ENCODE measurements around the gene MB. TPM values are rescaled to one million over a fixed set of nuclear protein-coding genes. Genes with fewer than 3 reads are reported as not detected.

The MB gene
- total and polyA plus RNA-seq, 12 donors: 0.35 to 32.8 (median 2.0) TPM

DNA sequence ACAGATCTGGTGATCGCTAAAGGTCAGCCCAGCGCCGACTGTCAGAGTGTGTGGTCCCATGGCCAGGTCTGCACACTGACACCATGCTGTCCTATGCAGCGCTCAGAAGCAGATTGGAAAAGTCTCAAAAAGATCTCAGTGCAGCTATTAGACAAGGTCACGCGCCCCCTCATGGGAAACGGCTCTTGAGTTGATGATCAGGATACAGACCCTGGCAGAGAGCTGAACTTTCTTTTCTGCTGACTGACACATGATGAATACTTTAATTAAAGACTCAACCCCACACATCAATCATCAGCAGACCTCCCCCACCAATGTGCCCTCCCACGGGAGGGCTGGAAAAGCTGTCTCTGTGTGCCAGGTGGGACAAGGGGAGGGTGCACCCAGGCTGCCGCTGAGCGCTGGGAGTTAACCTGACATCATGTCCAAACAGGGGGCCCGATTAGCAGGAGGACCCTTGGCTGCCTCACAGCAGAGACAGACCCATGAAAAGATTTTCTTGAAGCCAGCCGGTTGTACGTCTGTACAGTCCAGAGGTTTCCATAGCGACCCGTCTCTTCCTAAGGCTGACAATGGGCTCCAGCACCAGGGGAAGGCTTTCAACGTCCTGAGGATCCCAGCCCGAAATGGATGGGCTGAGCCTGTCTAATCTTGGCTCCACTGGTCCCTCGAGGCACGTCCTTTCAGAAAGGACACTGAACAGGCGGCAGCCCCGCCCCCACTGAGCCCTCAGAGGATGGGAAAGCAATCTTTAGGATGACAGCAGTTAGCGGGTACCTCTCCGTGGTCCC, 49.6 kb downstream of the MB start:
- no peak for DNase-seq
- TF ChIP-seq POLR2A (IDR thresholded peaks at IDR 0.05): no peak
- TF ChIP-seq, protein P1, sequence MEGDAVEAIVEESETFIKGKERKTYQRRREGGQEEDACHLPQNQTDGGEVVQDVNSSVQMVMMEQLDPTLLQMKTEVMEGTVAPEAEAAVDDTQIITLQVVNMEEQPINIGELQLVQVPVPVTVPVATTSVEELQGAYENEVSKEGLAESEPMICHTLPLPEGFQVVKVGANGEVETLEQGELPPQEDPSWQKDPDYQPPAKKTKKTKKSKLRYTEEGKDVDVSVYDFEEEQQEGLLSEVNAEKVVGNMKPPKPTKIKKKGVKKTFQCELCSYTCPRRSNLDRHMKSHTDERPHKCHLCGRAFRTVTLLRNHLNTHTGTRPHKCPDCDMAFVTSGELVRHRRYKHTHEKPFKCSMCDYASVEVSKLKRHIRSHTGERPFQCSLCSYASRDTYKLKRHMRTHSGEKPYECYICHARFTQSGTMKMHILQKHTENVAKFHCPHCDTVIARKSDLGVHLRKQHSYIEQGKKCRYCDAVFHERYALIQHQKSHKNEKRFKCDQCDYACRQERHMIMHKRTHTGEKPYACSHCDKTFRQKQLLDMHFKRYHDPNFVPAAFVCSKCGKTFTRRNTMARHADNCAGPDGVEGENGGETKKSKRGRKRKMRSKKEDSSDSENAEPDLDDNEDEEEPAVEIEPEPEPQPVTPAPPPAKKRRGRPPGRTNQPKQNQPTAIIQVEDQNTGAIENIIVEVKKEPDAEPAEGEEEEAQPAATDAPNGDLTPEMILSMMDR (IDR thresholded peaks at IDR 0.05): no peak
- Histone ChIP-seq H3K27me3 (no peaks in the 10 kb centered on the region), H3K4me3 (no peak overlapping the region), H3K9me3 (replicated peaks in 1 of 3) (no peaks in the 10 kb centered on the region), H3K36me3 (replicated peaks in 1 of 2) (no peaks in the 10 kb centered on the region), H3K4me1 (replicated peaks in 1 of 2) (no peaks in the 10 kb centered on the region), H3K27ac (no peak overlapping the region)
- WGBS, 4 donors: 49 to 66% (median 61%) methylated on average over 12 to 23 of the region's 23 CpGs
- intact Hi-C loops (cut with DNase I): no loop called here

DNA sequence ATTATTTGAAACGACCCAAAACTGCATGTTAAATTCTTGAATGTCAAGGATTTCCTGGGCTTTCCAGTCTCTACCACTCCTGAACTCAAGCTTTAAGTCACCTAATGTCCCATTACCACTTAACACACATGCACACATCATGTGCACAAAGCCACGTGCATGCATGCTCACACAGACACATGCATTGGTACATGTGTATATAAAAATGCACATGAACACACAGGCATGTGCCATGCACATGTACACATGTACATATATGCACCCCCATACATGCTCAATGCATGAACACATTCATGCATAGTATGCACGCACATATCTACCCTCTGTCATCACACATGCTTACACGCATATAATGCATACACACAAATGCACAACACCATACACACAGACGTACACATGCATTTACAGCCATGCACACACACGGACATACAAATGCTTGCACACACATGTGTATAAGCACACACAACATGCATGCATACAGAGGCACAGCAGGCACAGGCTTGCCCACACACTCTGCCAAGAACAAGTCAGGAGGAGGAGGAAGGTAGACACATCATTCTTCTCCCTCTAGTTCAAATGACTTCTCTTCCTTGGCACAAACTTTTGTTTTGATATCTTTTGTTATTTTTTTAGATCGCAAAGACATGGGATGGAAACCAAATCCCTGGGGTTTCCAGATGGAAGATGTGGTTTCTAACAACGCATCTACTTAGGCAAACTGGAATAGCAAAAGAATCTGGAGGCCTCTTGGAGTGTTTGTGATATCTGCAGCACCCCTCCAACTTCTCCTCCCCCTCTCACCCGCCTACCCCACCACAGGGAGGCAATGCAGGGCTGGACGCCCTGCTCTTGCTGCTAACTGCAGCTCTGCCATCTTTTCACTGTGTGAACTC, 51.9 kb downstream of the MB start:
- no peak for DNase-seq
- Histone ChIP-seq H3K9me3 (replicated peaks in 1 of 3) (no peaks in the 10 kb centered on the region), H3K4me3 (no peak overlapping the region), H3K4me1 (replicated peaks in 1 of 2) (no peaks in the 10 kb centered on the region), H3K27ac (no peak overlapping the region), H3K27me3 (no peaks in the 10 kb centered on the region), H3K36me3 (replicated peaks in 1 of 2) (no peaks in the 10 kb centered on the region)
- TF ChIP-seq POLR2A (IDR thresholded peaks at IDR 0.05): no peak
- TF ChIP-seq, protein P1 (IDR thresholded peaks at IDR 0.05): no peak
- intact Hi-C loops (cut with DNase I): no loop called here
- 67 to 71% (median 68%) methylated on average over 9 to 10 of the region's 10 CpGs for WGBS, 4 donors

DNA sequence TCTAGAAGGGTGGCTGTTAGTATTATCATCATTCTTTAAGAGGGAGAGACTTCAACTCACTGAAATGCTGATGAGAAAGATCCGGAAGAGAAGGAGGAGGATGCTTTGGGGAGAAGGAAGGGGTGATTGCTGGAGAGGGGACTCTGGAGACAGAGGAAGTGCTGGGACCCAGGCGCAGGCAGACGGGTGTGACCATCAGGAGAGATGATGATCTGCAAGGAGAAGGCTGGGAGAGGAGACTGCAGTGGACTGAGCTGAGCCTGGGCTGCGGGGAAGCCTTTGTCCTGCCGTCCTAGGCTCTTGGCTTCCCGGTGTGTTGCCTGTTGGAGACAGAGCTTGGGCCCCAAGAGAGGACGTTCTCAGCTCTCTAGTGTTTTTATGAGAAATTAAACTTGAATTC, 53.9 kb downstream of the MB start:
- no peaks in the 10 kb centered on the region for H3K9me3 ChIP-seq (replicated peaks in 1 of 3)
- H3K27me3 ChIP-seq: no peaks in the 10 kb centered on the region
- H3K27ac ChIP-seq: no peak overlapping the region
- TF ChIP-seq POLR2A (IDR thresholded peaks at IDR 0.05): no peak
- TF ChIP-seq, protein P1 (IDR thresholded peaks at IDR 0.05): no peak
- H3K4me1 ChIP-seq (replicated peaks in 1 of 2): no peaks in the 10 kb centered on the region
- intact Hi-C loops (cut with DNase I): no loop called here
- WGBS, 4 donors: 79 to 83% (median 82%) methylated on average over 7 of the region's 7 CpGs
- DNase-seq: no peak
- no peaks in the 10 kb centered on the region for H3K36me3 ChIP-seq (replicated peaks in 1 of 2)
- no peak overlapping the region for H3K4me3 ChIP-seq

DNA sequence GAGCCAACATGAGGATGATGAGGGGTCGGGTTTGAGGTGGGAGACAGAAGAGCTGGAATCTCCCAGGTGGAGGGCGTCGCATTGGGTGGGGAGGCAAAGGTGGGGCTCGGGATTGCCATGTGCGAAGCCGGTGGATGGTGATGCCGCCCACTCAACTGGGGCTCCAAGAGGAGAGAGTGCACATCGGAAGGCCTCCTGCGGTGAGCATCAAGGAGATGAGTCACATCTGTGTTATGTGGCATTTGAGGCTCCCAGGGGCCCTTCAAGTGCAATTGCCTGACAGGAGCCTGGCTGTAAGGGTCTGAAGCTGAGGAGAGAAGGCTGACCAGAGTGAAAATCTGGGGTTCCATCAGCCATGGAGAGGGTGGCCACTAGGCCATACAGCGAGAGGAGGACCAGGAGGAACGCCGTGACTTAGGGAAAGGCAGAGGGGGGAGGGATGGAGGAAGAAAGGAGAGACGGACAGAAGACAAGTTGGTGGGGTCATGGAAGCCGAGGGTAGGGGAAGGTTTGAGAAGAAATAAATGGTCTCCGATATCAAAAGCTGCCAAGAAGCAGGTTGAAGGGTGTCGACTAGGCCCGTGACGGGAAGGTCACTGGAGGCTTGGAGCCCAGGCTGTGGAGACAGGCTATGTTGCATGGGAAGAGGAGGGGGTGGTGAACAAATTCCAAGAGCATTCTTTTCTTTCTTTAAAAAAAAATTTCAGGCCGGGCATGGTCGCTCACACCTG, 55.2 kb downstream of the MB start:
- Histone ChIP-seq H3K27me3 (no peaks in the 10 kb centered on the region), H3K36me3 (replicated peaks in 1 of 2) (no peaks in the 10 kb centered on the region), H3K27ac (no peak overlapping the region), H3K4me3 (no peak overlapping the region), H3K9me3 (replicated peaks in 1 of 3) (no peaks in the 10 kb centered on the region), H3K4me1 (replicated peaks in 1 of 2) (no peaks in the 10 kb centered on the region)
- intact Hi-C loops (cut with DNase I): no loop called here
- no peak for DNase-seq
- TF ChIP-seq POLR2A (IDR thresholded peaks at IDR 0.05): no peak
- TF ChIP-seq, protein P1 (IDR thresholded peaks at IDR 0.05): no peak
- WGBS, 4 donors: 86 to 93% (median 88%) methylated on average over 20 of the region's 20 CpGs
